ENCODE data around the gene ATL3. TPM values are rescaled to one million over a fixed set of nuclear protein-coding genes. Genes with fewer than 3 reads are reported as not detected.

Gene ATL3
- total and polyA plus RNA-seq, 2 of the 13 experiments (the other 11 are each of a cell fraction or from before 2014, with no cell fraction given) = not detected

DNA sequence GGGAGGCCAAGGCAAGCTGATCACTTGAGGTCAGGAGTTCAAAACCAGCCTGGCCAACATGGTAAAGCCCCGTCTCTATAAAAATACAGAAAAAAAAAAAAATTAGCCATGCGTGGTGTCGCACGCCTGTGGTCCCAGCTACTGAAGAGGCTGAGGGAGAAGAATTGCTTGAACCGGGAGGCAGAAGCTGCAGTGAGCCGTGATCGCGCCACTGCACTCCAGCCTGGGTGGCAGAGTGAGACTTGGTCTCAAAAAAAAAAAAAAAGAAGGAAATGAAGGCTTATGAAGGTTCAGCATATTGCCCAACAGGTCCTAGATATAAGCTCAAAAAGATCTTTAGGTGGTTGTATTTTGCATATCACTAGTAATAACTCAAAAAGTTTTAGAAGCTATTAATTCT lies 10.2 kb downstream of the ATL3 start:
- in situ Hi-C loops (cut with HindIII; ENCODE audit: extremely low pct_ligation_motif_present, low pct_unique_long_range_greater_than_20kb) = no loop called here
- 69% methylated on average over 8 of the region's 8 CpGs for WGBS (ENCODE audit: low lambda C conversion rate)
- ChIA-PET POLR2A (no interaction called here), CTCF (ENCODE audit: low intra/inter-chr PET ratio, low total read pairs) (no interaction called here)
- Histone ChIP-seq H3K27me3 (ENCODE audit: control insufficient read depth in 1 of 2, insufficient read depth in 2 of 2, low read length in 2 of 2) (no peaks in the 10 kb centered on the region; a peak in 1 of 5 replicates), H3K9ac (ENCODE audit: insufficient read depth, low read depth, low read length) (no peak overlapping the region), H3K27ac (ENCODE audit: extremely low read length, insufficient read depth, low read length) (no peak overlapping the region), H3K9me3 (ENCODE audit: low read length) (no peaks in the 10 kb centered on the region), H3K79me2 (ENCODE audit: insufficient read depth, low read length) (no peaks in the 10 kb centered on the region), H3K4me2 (ENCODE audit: low read depth, low read length) (no peak overlapping the region), H4K20me1 (ENCODE audit: insufficient read depth, low read length) (no peaks in the 10 kb centered on the region), H3K4me1 (ENCODE audit: insufficient read depth, low read length) (no peaks in the 10 kb centered on the region), H3K4me3 (replicated peaks in 1 of 3; ENCODE audit: insufficient read depth in 1 of 3, low read depth in 2 of 3, low read length in 3 of 3) (no peak overlapping the region), H2AFZ (ENCODE audit: low read length) (no peak overlapping the region), H3K36me3 (replicated peaks in 1 of 2; ENCODE audit: control insufficient read depth in 1 of 2, insufficient read depth in 2 of 2, low read length in 2 of 2) (no peaks in the 10 kb centered on the region)
- ATAC-seq = no peak
- FAIRE-seq = no peak
- TF ChIP-seq TEAD2 (CRISPR knock-in tag; IDR thresholded peaks at IDR 0.05) (no peak), ZBTB38 (CRISPR knock-in tag; IDR thresholded peaks at IDR 0.05) (no peak), ZNF234 (CRISPR knock-in tag; conservative IDR thresholded peaks at IDR 0.05) (no peak), ZNF652 (CRISPR knock-in tag; IDR thresholded peaks at IDR 0.05; ENCODE audit: borderline replicate concordance, low read depth) (no peak), ZNF224 (CRISPR knock-in tag; IDR thresholded peaks at IDR 0.05) (no peak), MAFF (IDR thresholded peaks at IDR 0.05; ENCODE audit: low read depth, low read length) (no peak), CENPT (CRISPR knock-in tag; IDR thresholded peaks at IDR 0.05; ENCODE audit: low read depth) (no peak), ZNF367 (CRISPR knock-in tag; IDR thresholded peaks at IDR 0.05; ENCODE audit: borderline replicate concordance) (no peak)
- intact Hi-C loops (cut with micrococcal nuclease; ENCODE audit: unreplicated experiment) = no loop called here
- BruUV-seq (replicated peaks) = no TSS peak
- no peak for DNase-seq (ENCODE audit: low spot score)

DNA sequence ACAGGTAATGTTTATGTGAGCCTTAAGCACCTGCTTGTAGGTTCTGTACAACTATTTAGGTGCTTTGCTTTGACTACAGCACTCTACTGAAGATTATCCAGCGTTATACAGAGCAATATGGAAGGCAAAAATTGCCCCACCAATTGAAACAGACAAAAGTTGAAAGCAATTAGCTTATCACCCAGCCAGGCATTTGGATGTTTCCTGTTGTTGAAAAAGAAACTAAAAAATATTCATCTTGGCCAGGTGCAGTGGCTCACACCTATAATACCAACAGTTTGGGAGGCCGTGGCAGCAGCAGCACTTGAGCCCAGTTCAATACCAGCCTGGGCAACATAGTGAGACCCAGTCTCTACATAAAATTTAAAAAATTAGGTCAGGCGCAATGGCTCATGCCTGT lies 18.5 kb downstream of the ATL3 start:
- H3K9me3 ChIP-seq (ENCODE audit: low read length) = no peaks in the 10 kb centered on the region
- H3K36me3 ChIP-seq (replicated peaks in 1 of 2; ENCODE audit: control insufficient read depth in 1 of 2, insufficient read depth in 2 of 2, low read length in 2 of 2) = no peaks in the 10 kb centered on the region
- TF ChIP-seq ZFP36L2 (CRISPR knock-in tag; IDR thresholded peaks at IDR 0.05) = no peak
- no peak overlapping the region for H3K4me2 ChIP-seq (ENCODE audit: low read depth, low read length)
- 86% methylated on average over 3 of the region's 3 CpGs for WGBS (ENCODE audit: low lambda C conversion rate)
- intact Hi-C loops (cut with micrococcal nuclease; ENCODE audit: unreplicated experiment) (no loop called here), in situ Hi-C loops (cut with HindIII; ENCODE audit: extremely low pct_ligation_motif_present, low pct_unique_long_range_greater_than_20kb) (no loop called here)
- H3K9ac ChIP-seq (ENCODE audit: insufficient read depth, low read depth, low read length) = no peak overlapping the region
- H3K79me2 ChIP-seq (ENCODE audit: insufficient read depth, low read length) = no peaks in the 10 kb centered on the region
- DNase-seq (ENCODE audit: low spot score) = no peak
- H4K20me1 ChIP-seq (ENCODE audit: insufficient read depth, low read length) = no peaks in the 10 kb centered on the region
- POLR2A ChIA-PET = no interaction called here
- no peaks in the 10 kb centered on the region for H3K27me3 ChIP-seq (ENCODE audit: control insufficient read depth in 1 of 2, insufficient read depth in 2 of 2, low read length in 2 of 2)
- no TSS peak for BruUV-seq (replicated peaks)
- H2AFZ ChIP-seq (ENCODE audit: low read length) = no peak overlapping the region
- H3K4me3 ChIP-seq (replicated peaks in 1 of 3; ENCODE audit: insufficient read depth in 1 of 3, low read depth in 2 of 3, low read length in 3 of 3) = no peak overlapping the region
- no peak for FAIRE-seq
- no peak overlapping the region for H3K27ac ChIP-seq (ENCODE audit: extremely low read length, insufficient read depth, low read length)
- CTCF ChIA-PET (ENCODE audit: low intra/inter-chr PET ratio, low total read pairs) = no interaction called here
- no peaks in the 10 kb centered on the region for H3K4me1 ChIP-seq (ENCODE audit: insufficient read depth, low read length)
- no peak for ATAC-seq

All from HepG2 (cell line).